HEK293 (cell line): ENCODE data around the gene CORO1C.

Experiments
- CTCF ChIA-PET: fragments of 350-600 bp; formaldehyde crosslinking; extraction: SDS; loops from one replicate; lab custom pipeline; 2021; ENCODE audit warnings: antibody characterized with exemption; lab: Yijun Ruan, JAX
- POLR2A ChIA-PET: fragments of 300-600 bp; formaldehyde crosslinking; extraction: SDS; loops from one replicate; lab custom pipeline; 2020; ENCODE audit warnings: antibody characterized with exemption, inconsistent platforms; lab: Yijun Ruan, JAX
- H3K27ac ChIP-seq: fragments of 200-500 bp; sonication (Bioruptor generic); 2 replicates; pipeline ENCODE4 v1.5.1; 2014; ENCODE audit warnings: low read depth, low read length, control low read depth, inconsistent platforms; ENCODE audit errors: extremely low read depth
- H3K36me3 ChIP-seq, 2 experiments: fragments of 200-500 bp in 1 of 2; sonication (Bioruptor generic) in 1 of 2; 1 replicate in 1 of 2; 2 replicates in 1 of 2; pipeline ENCODE4 v1.5.1; 2014 to 2017; ENCODE audit warnings: inconsistent platforms in 2 of 2, low read length in 2 of 2; ENCODE audit not compliant: control insufficient read depth in 2 of 2, insufficient read depth in 1 of 2
- H3K4me1 ChIP-seq: fragments of 200-500 bp; sonication (Bioruptor generic); 2 replicates; pipeline ENCODE4 v1.5.1; 2014; ENCODE audit warnings: mild to moderate bottlenecking, low read length, inconsistent platforms; ENCODE audit not compliant: control insufficient read depth, insufficient read depth
- H3K4me3 ChIP-seq: 2 replicates; pipeline ENCODE4 v1.5.1; 2011; ENCODE audit warnings: low read depth, mild to moderate bottlenecking, control low read depth, low read length, moderate library complexity
- H3K9me3 ChIP-seq: fragments of 200-500 bp; sonication (Bioruptor generic); 2 replicates; pipeline ENCODE4 v1.5.1; 2014; ENCODE audit warnings: low read depth, low read length, inconsistent platforms; ENCODE audit not compliant: control insufficient read depth, insufficient read depth
- BCL11A ChIP-seq: fragments of 450-650 bp; formaldehyde crosslinking; IDR thresholded peaks from 2 replicates; pipeline ENCODE4 v1.5.1; 2016; ENCODE audit warnings: low read depth, missing biosample characterization, missing genetic modification characterization
- BCL11B ChIP-seq: fragments of 450-650 bp; formaldehyde crosslinking; IDR thresholded peaks from 2 replicates; pipeline ENCODE4 v1.5.1; 2016; ENCODE audit warnings: low read depth, missing biosample characterization, missing genetic modification characterization
- GLIS1 ChIP-seq: fragments of 450-650 bp; formaldehyde crosslinking; IDR thresholded peaks from 2 replicates; pipeline ENCODE4 v1.5.1; 2016; ENCODE audit warnings: missing biosample characterization, missing genetic modification characterization
- SCRT2 ChIP-seq: fragments of 450-650 bp; formaldehyde crosslinking; IDR thresholded peaks from 2 replicates; pipeline ENCODE4 v1.5.1; 2016; ENCODE audit warnings: missing biosample characterization, missing genetic modification characterization
- WT1 ChIP-seq: fragments of 450-650 bp; formaldehyde crosslinking; IDR thresholded peaks from 2 replicates; pipeline ENCODE4 v1.5.1; 2016; ENCODE audit warnings: missing biosample characterization, missing genetic modification characterization
- ZBTB7A ChIP-seq: fragments of 450-650 bp; formaldehyde crosslinking; IDR thresholded peaks from 2 replicates; pipeline ENCODE4 v1.5.1; 2016; ENCODE audit warnings: low read depth, missing biosample characterization, missing genetic modification characterization
- ZNF24 ChIP-seq: fragments of 450-650 bp; formaldehyde crosslinking; IDR thresholded peaks from 2 replicates; pipeline ENCODE4 v1.5.1; 2016; ENCODE audit warnings: missing biosample characterization, missing genetic modification characterization
- ZNF544 ChIP-seq: fragments of 450-650 bp; formaldehyde crosslinking; IDR thresholded peaks from 2 replicates; pipeline ENCODE4 v1.5.0; 2017; ENCODE audit warnings: missing biosample characterization, missing genetic modification characterization
- ZNF623 ChIP-seq: fragments of 450-650 bp; formaldehyde crosslinking; IDR thresholded peaks from 2 replicates; pipeline ENCODE4 v1.5.1; 2016; ENCODE audit warnings: missing biosample characterization, missing genetic modification characterization
- ZNF792 ChIP-seq: fragments of 450-650 bp; formaldehyde crosslinking; IDR thresholded peaks from 2 replicates; pipeline ENCODE4 v1.5.1; 2016; ENCODE audit warnings: missing biosample characterization, missing genetic modification characterization
- TF ChIP-seq, protein P1 (sequence below): fragments of 450-650 bp; formaldehyde crosslinking; IDR thresholded peaks from 2 replicates; pipeline ENCODE4 v1.5.1; 2016; ENCODE audit warnings: missing biosample characterization, missing genetic modification characterization
- TF ChIP-seq, protein P2 (sequence below): fragments of 450-650 bp; formaldehyde crosslinking; IDR thresholded peaks from 2 replicates; pipeline ENCODE4 v1.5.1; 2016; ENCODE audit warnings: missing biosample characterization, missing genetic modification characterization
- TF ChIP-seq, protein P3 (sequence below): fragments of 450-650 bp; formaldehyde crosslinking; IDR thresholded peaks from 2 replicates; pipeline ENCODE4 v1.5.1; 2016; ENCODE audit warnings: missing biosample characterization, missing genetic modification characterization

The CORO1C gene

DNA sequence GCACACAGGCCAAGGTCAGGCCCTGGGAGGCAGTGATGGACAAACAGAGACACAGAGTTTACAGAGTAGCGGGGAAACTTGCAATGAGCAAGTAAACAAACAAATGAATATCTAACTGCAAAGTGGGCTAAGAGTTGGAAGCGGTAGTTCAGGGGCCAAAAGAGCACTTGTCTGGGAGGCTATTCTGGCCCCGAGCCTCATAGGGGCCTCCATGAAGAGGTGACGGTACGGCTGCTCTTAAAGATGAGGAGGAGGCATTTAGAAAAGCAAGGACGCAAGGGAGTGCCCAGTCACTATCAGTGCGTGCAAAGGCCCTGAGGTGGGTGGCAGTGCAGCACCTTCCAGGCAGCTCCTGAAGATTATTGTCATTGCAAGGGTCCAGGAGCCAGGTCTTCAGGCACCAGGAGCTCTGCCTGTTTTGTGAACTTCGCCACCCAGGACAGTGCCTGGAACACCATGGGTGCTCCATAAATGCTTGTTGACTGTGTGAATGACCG lies 129.1 kb downstream of the CORO1C start:
- H3K27ac ChIP-seq, result no peak overlapping the region
- H3K9me3 ChIP-seq, result no peaks in the 10 kb centered on the region
- no peak overlapping the region for H3K4me3 ChIP-seq
- POLR2A ChIA-PET, result no interaction called here
- no peaks in the 10 kb centered on the region for H3K4me1 ChIP-seq
- peak; percentile 93 for TF ChIP-seq ZNF623 (tag by site-specific recombination)
- TF ChIP-seq WT1, result no peak
- TF ChIP-seq, all 188 proteins: peak for 1
- H3K36me3 ChIP-seq, result no peaks in the 10 kb centered on the region
- CTCF ChIA-PET, result interaction anchor here (0.7 kb wide), 1 partner anchor 23 kb away, joined by 4 read pairs; no protein-coding TSS in a partner anchor

DNA sequence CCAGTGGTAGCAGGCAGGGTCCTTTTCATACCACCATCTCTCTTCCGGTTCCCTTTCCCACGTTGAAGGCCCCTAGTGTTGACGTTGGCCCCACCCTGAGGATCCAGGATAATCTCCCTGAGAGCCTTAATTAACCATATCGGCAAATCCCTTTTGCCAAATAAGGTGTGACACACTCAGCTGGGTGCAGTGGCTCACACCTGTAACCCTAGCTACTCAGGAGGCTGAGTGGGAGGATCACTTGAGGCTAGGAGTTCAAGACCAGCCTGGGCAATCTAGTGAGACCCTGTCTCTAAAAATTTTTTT lies 130.7 kb downstream of the CORO1C start:
- Histone ChIP-seq H3K27ac (no peak overlapping the region), H3K4me1 (no peaks in the 10 kb centered on the region), H3K4me3 (no peak overlapping the region), H3K9me3 (no peaks in the 10 kb centered on the region), H3K36me3 (no peaks in the 10 kb centered on the region)
- TF ChIP-seq ZNF544 (tag by site-specific recombination), result no peak
- TF ChIP-seq, protein P1, sequence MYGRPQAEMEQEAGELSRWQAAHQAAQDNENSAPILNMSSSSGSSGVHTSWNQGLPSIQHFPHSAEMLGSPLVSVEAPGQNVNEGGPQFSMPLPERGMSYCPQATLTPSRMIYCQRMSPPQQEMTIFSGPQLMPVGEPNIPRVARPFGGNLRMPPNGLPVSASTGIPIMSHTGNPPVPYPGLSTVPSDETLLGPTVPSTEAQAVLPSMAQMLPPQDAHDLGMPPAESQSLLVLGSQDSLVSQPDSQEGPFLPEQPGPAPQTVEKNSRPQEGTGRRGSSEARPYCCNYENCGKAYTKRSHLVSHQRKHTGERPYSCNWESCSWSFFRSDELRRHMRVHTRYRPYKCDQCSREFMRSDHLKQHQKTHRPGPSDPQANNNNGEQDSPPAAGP (tag by site-specific recombination), result peak; percentile 59; the same call in 1 of the 2 replicates
- TF ChIP-seq ZNF792 (tag by site-specific recombination), result no peak
- TF ChIP-seq GLIS1 (tag by site-specific recombination), result peak; percentile 23; the same call in 1 of the 2 replicates
- TF ChIP-seq, protein P2, sequence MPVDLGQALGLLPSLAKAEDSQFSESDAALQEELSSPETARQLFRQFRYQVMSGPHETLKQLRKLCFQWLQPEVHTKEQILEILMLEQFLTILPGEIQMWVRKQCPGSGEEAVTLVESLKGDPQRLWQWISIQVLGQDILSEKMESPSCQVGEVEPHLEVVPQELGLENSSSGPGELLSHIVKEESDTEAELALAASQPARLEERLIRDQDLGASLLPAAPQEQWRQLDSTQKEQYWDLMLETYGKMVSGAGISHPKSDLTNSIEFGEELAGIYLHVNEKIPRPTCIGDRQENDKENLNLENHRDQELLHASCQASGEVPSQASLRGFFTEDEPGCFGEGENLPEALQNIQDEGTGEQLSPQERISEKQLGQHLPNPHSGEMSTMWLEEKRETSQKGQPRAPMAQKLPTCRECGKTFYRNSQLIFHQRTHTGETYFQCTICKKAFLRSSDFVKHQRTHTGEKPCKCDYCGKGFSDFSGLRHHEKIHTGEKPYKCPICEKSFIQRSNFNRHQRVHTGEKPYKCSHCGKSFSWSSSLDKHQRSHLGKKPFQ (tag by site-specific recombination), result peak; percentile 44; the same call in 1 of the 2 replicates
- TF ChIP-seq ZBTB7A (tag by site-specific recombination), result no peak
- TF ChIP-seq, protein P3, sequence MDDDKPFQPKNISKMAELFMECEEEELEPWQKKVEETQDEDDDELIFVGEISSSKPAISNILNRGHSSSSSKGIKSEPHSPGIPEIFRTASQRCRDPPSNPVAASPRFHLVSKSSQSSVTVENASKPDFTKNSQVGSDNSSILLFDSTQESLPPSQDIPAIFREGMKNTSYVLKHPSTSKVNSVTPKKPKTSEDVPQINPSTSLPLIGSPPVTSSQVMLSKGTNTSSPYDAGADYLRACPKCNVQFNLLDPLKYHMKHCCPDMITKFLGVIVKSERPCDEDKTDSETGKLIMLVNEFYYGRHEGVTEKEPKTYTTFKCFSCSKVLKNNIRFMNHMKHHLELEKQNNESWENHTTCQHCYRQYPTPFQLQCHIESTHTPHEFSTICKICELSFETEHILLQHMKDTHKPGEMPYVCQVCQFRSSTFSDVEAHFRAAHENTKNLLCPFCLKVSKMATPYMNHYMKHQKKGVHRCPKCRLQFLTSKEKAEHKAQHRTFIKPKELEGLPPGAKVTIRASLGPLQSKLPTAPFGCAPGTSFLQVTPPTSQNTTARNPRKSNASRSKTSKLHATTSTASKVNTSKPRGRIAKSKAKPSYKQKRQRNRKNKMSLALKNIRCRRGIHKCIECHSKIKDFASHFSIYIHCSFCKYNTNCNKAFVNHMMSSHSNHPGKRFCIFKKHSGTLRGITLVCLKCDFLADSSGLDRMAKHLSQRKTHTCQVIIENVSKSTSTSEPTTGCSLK (tag by site-specific recombination), result no peak
- peak; percentile 55 for TF ChIP-seq SCRT2 (tag by site-specific recombination)
- no peak for TF ChIP-seq BCL11B (tag by site-specific recombination)
- ChIA-PET CTCF (interaction anchor here (0.9 to 2.8 kb wide), 2 partner anchors 16 to 17 kb away, joined by 3 to 11 read pairs; no protein-coding TSS in a partner anchor), POLR2A (no interaction called here)

DNA sequence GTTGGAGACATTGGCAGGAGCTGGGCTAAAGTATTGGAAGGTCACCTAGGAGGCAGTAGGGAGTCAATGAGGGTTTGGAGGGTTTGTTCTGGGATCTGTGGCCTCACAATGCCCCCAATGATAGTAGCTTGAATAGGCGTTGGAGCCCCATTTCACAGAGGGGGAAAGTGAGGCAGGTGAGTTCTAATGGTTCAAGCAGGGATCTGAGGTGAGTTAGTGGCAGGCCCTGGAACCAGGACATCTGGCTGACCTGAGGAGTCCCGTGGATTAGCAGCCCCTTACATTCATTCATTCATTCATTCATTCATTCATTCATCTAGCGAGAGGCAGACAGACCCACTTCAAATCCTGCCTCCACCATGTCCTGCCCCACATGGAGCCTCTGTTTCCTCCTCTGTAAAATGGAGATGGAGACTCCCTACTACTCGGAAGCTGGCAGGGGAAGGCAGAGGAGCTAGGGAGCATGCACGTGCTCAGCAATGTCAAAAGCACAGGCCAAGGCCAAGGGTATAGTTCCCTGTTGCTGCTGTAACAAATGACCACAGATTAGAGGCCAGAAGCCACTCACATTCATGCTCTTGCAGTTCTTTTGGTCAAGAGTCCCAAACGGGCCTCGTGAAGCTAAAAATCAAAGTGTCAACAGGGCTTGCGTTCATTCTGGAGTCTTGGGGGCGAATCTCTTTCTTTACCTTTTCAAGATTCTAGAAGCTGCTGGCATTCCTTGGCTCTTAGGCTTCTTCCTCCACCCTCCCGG lies 131.2 kb downstream of the CORO1C start:
- Histone ChIP-seq H3K36me3 (no peaks in the 10 kb centered on the region), H3K4me1 (no peaks in the 10 kb centered on the region), H3K4me3 (no peak overlapping the region), H3K9me3 (no peaks in the 10 kb centered on the region), H3K27ac (no peak overlapping the region)
- ChIA-PET CTCF (interaction anchor here (0.5 to 2.8 kb wide), 3 partner anchors 16 to 138 kb away, joined by 3 to 11 read pairs (median 4); no protein-coding TSS in a partner anchor), POLR2A (no interaction called here)
- peak; percentile 75; the same call in 1 of the 2 replicates for TF ChIP-seq ZNF24 (tag by site-specific recombination)
- no peak for TF ChIP-seq BCL11A (tag by site-specific recombination)
